Common myeloid progenitor, CD34-positive (primary cell): Measurements from ENCODE around the gene VNN1.

Source experiments
- CTCF ChIA-PET: fragments of 350-600 bp; sonication (Branson Sonifier 250); formaldehyde crosslinking; loops from one replicate; lab custom pipeline; 2021; ENCODE audit warnings: antibody characterized with exemption; lab: Charles Lee
- POLR2A ChIA-PET: fragments of 350-600 bp; sonication (Branson Sonifier 250); formaldehyde crosslinking; loops from one replicate; lab custom pipeline; 2021; ENCODE audit warnings: antibody characterized with exemption; lab: Charles Lee
- DNase-seq, 3 donors: peaks; one replicate each; pipeline versions ENCODE4 v3.0.0 to v3.0.0-alpha.2; 2013
- H3K27ac ChIP-seq, 2 experiments: 1 replicate in 1 of 2; 2 replicates in 1 of 2; pipeline ENCODE4 v1.7.0; 2013; ENCODE audit warnings: inconsistent platforms in 2 of 2, low read length in 2 of 2, mild to moderate bottlenecking in 2 of 2, low read depth in 1 of 2, moderate library complexity in 1 of 2; ENCODE audit not compliant: severe bottlenecking in 2 of 2, insufficient read depth in 1 of 2, poor library complexity in 1 of 2
- H3K27me3 ChIP-seq, 5 experiments: replicated peaks in 2 of 5; 1 replicate in 3 of 5; 2 replicates in 2 of 5; pipeline versions ENCODE4 v1.6.1 to v1.7.0; 2013; ENCODE audit warnings: low read length in 4 of 5, mild to moderate bottlenecking in 2 of 5, moderate library complexity in 2 of 5, inconsistent platforms in 1 of 5; ENCODE audit not compliant: insufficient read depth in 5 of 5, control insufficient read depth in 4 of 5
- H3K36me3 ChIP-seq, 4 experiments: 1 replicate in 2 of 4; 2 replicates in 2 of 4; pipeline versions ENCODE4 v1.6.1 to v1.7.0; 2013; ENCODE audit warnings: low read length in 3 of 4, control low read depth in 1 of 4, mild to moderate bottlenecking in 1 of 4; ENCODE audit not compliant: control insufficient read depth in 4 of 4, insufficient read depth in 4 of 4
- H3K4me1 ChIP-seq, 4 experiments: 1 replicate in 3 of 4; 2 replicates in 1 of 4; pipeline versions ENCODE4 v1.6.1 to v1.7.1; 2013; ENCODE audit warnings: low read length in 3 of 4, mild to moderate bottlenecking in 3 of 4, control low read depth in 1 of 4, inconsistent platforms in 1 of 4, moderate library complexity in 1 of 4; ENCODE audit not compliant: control insufficient read depth in 4 of 4, insufficient read depth in 4 of 4; ENCODE audit errors: control extremely low read depth in 1 of 4
- H3K4me3 ChIP-seq, 7 experiments: 1 replicate in 4 of 7; 2 replicates in 3 of 7; pipeline versions ENCODE4 v1.5.1 to v1.7.0; 2013; ENCODE audit warnings: mild to moderate bottlenecking in 7 of 7, low read length in 6 of 7, moderate library complexity in 6 of 7, inconsistent platforms in 2 of 7, low read depth in 2 of 7, control low read depth in 1 of 7; ENCODE audit not compliant: insufficient read depth in 4 of 7, control insufficient read depth in 1 of 7; ENCODE audit errors: extremely low read depth in 1 of 7
- H3K9me3 ChIP-seq, 5 experiments: 1 replicate in 4 of 5; 2 replicates in 1 of 5; pipeline versions ENCODE4 v1.6.1 to v1.7.1; 2013; ENCODE audit warnings: low read length in 4 of 5, mild to moderate bottlenecking in 2 of 5, inconsistent platforms in 1 of 5, low read depth in 1 of 5, moderate library complexity in 1 of 5; ENCODE audit not compliant: control insufficient read depth in 4 of 5, insufficient read depth in 2 of 5; ENCODE audit errors: control extremely low read depth in 1 of 5
- WGBS: methylation state at CpG from one replicate; pipeline ENCODE4 v1.1.5; 2013; ENCODE audit not compliant: insufficient coverage; 5-methylcytosine and 5-hydroxymethylcytosine counted together

Gene VNN1

GRCh38 chr6:132634796-132635195 lies 79.1 kb downstream of the VNN1 start:
- Histone ChIP-seq H3K27me3 (no peaks in the 10 kb centered on the region), H3K36me3 (no peaks in the 10 kb centered on the region), H3K4me1 (no peaks in the 10 kb centered on the region), H3K4me3 (no peak overlapping the region), H3K9me3 (peaks cover 0 to 3% (median 0%) of the 10 kb centered on the region in 5 experiments), H3K27ac (no peak overlapping the region)
- 100% methylated on average over 3 of the region's 4 CpGs for WGBS
- DNase-seq: no peak
- ChIA-PET POLR2A (no interaction called here), CTCF (interaction anchor here (1.3 kb wide), 2 partner anchors 10 to 34 kb away, joined by 3 to 4 read pairs; no protein-coding TSS in a partner anchor)

GRCh38 chr6:132633362-132633761 lies 80.5 kb downstream of the VNN1 start:
- H3K9me3 ChIP-seq: peaks cover 0 to 3% (median 0%) of the 10 kb centered on the region in 5 experiments
- WGBS: 100% methylated on average over 1 of the region's 2 CpGs
- DNase-seq: no peak
- H3K4me1 ChIP-seq: no peaks in the 10 kb centered on the region
- no peaks in the 10 kb centered on the region for H3K36me3 ChIP-seq
- H3K4me3 ChIP-seq: no peak overlapping the region
- H3K27ac ChIP-seq: no peak overlapping the region
- CTCF ChIA-PET: interaction anchor here (0.8 kb wide), 1 partner anchor 82 kb away, joined by 3 read pairs; no protein-coding TSS in a partner anchor
- POLR2A ChIA-PET: interaction anchor here (0.6 kb wide), 1 partner anchor 13 kb away, joined by 3 read pairs; no protein-coding TSS in a partner anchor
- no peaks in the 10 kb centered on the region for H3K27me3 ChIP-seq
